IPS DF 6.9 (cell line): Measurements from ENCODE around the gene SAFB2.

Experiments used
- DNase-seq: peaks from one replicate; pipeline ENCODE4 v3.0.0-alpha.2; 2013; ENCODE audit warnings: low read depth, low spot score
- H3K27ac ChIP-seq: one replicate; pipeline ENCODE4 v1.5.1; 2013; ENCODE audit warnings: low read length, control low read depth
- H3K27me3 ChIP-seq: 2 replicates; pipeline ENCODE4 v1.6.1; 2013; ENCODE audit warnings: mild to moderate bottlenecking, low read length; ENCODE audit not compliant: control insufficient read depth, insufficient read depth
- H3K36me3 ChIP-seq: 2 replicates; pipeline ENCODE4 v1.6.1; 2013; ENCODE audit warnings: low read length; ENCODE audit not compliant: control insufficient read depth, insufficient read depth
- H3K4me1 ChIP-seq: 2 replicates; pipeline ENCODE4 v1.6.1; 2013; ENCODE audit warnings: low read length; ENCODE audit not compliant: control insufficient read depth, insufficient read depth
- H3K4me3 ChIP-seq: 2 replicates; pipeline ENCODE4 v1.5.1; 2013; ENCODE audit warnings: mild to moderate bottlenecking, low read length
- H3K9me3 ChIP-seq: 2 replicates; pipeline ENCODE4 v1.6.1; 2013; ENCODE audit warnings: low read length, inconsistent platforms; ENCODE audit not compliant: control insufficient read depth, insufficient read depth
- WGBS: extraction: QIAGEN DNeasy Blood & Tissue Kit; methylation state at CpG from one replicate; pipeline ENCODE4 v1.1.7; 2013; ENCODE audit warnings: mixed read lengths, missing lambda C conversion rate; ENCODE audit not compliant: insufficient read length, insufficient coverage; 5-methylcytosine and 5-hydroxymethylcytosine counted together

Gene SAFB2

DNA sequence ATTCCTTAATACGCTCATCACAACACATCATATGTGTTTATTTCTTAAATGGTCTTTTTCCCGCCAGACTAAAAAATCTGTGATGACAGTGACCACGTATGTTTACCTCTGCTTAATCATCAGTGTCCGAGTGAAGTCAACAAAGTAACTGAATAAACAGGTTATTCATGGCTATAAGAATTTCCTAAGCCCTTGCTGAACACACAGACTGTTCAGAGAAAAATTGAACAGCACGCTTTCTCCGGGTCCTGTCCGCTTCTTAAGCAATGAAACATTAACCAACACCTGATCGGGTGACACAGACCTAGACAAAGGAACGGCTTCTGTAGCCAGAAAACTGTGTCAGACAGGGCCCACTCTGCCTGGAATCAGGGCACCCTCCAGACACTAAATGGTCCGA is 14.3 kb downstream of the SAFB2 start:
- no peak for DNase-seq
- H3K4me1 ChIP-seq: no peaks in the 10 kb centered on the region
- H3K4me3 ChIP-seq: no peak overlapping the region
- H3K9me3 ChIP-seq: no peaks in the 10 kb centered on the region
- H3K27me3 ChIP-seq: no peaks in the 10 kb centered on the region
- peaks cover 40% of the 10 kb centered on the region for H3K36me3 ChIP-seq
- 100% methylated on average over 1 of the region's 10 CpGs for WGBS
- H3K27ac ChIP-seq: no peak overlapping the region

DNA sequence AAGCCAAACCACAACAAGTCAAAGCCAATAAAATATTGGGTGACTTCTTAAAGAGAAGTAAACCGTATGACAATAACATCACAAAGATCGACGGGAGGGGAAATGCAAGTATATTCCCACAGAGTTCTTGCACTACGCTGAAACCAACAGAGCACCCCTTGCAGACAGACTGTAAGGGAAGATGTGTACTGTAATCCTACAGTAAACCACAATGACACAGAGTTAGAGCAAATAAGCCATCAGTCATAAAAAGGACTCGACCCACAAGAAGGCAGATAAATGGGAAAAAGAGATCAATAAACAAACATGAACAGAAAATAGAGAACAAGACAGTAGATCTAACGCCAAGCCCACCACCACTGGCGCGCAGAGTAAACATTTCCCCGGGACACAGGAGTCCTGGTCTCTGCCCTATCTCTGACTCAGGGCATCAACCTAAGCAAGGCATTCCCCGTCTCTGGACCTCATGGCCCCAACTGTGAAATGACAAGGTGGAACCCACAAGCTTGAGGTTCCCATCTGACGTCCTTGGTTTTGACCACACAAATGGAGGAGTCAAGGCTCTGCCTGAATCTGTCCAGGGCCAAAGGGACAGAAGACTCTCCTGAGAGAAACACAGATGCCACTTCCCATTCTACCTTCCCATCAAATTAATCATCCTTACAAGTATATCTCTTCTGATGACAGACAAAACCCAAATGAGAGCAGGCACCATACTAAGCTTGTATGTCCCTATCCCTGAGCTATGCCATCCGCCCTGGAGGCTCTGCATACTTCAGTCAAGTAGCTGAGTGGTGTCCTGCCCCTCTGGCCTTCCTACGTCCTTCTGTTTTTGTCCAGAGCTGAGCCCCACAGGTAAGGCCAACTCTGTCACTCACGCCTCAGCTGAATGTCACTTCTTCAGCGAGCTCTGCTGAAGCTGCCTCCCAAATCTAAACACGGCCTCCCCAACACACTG is 15.0 kb downstream of the SAFB2 start:
- Histone ChIP-seq H3K27me3 (no peaks in the 10 kb centered on the region), H3K27ac (no peak overlapping the region), H3K9me3 (no peaks in the 10 kb centered on the region), H3K36me3 (peaks cover 35% of the 10 kb centered on the region), H3K4me3 (no peak overlapping the region), H3K4me1 (no peaks in the 10 kb centered on the region)
- 100% methylated on average over 1 of the region's 16 CpGs for WGBS
- no peak for DNase-seq

DNA sequence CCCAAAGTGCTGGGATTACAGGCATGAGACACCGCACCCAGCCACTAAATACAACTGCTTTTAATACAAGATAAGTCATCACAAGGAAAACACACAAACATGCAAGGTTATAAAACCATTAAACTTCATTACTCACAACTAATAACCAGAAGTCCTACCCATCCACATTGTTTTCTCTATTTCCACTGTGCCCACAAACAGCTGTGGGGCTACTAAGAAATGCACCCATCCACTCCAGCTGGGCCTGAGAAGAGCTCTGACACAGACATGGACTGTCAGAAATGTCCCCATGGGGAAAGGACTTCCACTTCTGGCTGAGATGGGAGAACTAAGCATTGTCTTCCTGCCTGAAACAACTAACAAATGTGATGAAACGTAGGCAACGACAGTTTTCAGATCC is 17.2 kb downstream of the SAFB2 start:
- Histone ChIP-seq H3K27ac (no peak overlapping the region), H3K36me3 (peaks cover 35% of the 10 kb centered on the region)

DNA sequence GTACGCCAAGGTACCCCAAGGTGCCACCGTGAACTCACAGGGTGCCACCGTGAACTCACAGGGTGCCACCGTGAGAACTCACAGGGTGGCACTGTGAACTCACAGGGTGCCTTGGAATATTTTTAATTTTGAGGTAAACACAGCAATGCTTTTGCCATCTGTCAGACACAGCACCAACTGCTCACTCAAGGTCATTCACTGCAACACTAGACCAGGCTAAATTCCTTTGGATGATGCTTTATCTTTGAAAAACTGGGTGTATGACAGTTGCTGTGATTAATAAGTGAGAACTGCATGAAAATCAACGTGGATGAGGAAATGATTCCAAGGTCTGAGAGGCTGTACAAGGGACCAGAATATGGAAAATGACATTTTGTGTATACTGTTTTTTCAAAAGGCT is 18.9 kb downstream of the SAFB2 start:
- H3K27ac ChIP-seq: no peak overlapping the region
- H3K36me3 ChIP-seq: peaks cover 41% of the 10 kb centered on the region
- WGBS: no CpG with 5 or more reads among the region's 5 CpGs
- no peaks in the 10 kb centered on the region for H3K27me3 ChIP-seq
- no peak overlapping the region for H3K4me3 ChIP-seq
- H3K9me3 ChIP-seq: no peaks in the 10 kb centered on the region
- no peaks in the 10 kb centered on the region for H3K4me1 ChIP-seq
- no peak for DNase-seq

More for the DNA sequence above, 17.2 kb downstream of the SAFB2 start:
- Histone ChIP-seq H3K27me3 (no peaks in the 10 kb centered on the region), H3K9me3 (no peaks in the 10 kb centered on the region), H3K4me3 (no peak overlapping the region), H3K4me1 (no peaks in the 10 kb centered on the region)
- no peak for DNase-seq
- no CpG with 5 or more reads among the region's 3 CpGs for WGBS

DNA sequence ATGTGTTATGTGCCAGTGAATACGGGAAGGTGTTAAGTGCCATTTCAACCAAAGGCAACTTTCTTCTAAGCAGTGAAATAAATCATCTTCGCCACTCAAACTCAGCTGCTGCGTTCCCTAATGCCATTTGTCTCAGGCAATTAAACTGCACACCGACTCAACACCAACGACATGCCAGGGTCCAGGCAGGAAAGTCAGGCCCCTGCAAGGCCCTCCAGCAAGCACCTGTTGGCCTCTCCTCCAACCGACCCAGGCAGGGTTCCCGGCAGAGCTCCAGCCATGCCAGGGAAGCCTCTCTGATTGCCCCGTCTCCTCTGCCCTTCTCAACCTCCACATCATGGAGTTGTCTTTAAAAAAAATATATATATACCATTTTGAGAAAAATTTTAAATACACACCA is 21.8 kb downstream of the SAFB2 start:
- H3K27me3 ChIP-seq: no peaks in the 10 kb centered on the region
- peaks cover 46% of the 10 kb centered on the region for H3K36me3 ChIP-seq
- H3K27ac ChIP-seq: no peak overlapping the region
- H3K4me1 ChIP-seq: no peaks in the 10 kb centered on the region
- no peak overlapping the region for H3K4me3 ChIP-seq
- WGBS: no CpG with 5 or more reads among the region's 8 CpGs
- H3K9me3 ChIP-seq: no peaks in the 10 kb centered on the region
- DNase-seq: no peak

DNA sequence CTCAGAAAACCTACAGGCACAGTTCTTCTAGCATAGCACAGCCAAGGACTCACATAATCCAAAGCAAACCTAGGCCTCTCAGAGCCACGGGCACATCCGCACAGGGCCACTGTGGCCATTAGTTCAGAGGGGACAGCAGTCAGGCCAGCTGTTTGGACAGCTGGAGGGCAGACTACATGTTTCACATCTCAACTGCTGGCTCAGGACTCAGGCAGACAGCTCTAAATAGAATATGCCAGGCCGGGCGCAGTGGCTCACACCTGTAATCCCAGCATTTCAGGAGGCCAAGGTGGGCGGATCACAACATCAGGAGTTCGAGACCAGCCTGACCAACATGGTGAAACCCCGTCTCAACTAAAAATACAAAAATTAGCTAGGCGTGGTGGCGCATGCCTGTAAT is 26.8 kb downstream of the SAFB2 start:
- H3K9me3 ChIP-seq: no peaks in the 10 kb centered on the region
- no CpG with 5 or more reads among the region's 9 CpGs for WGBS
- H3K27me3 ChIP-seq: no peaks in the 10 kb centered on the region
- H3K4me3 ChIP-seq: no peak overlapping the region
- H3K27ac ChIP-seq: no peak overlapping the region
- no peaks in the 10 kb centered on the region for H3K4me1 ChIP-seq
- no peak for DNase-seq
- peaks cover 67% of the 10 kb centered on the region for H3K36me3 ChIP-seq

DNA sequence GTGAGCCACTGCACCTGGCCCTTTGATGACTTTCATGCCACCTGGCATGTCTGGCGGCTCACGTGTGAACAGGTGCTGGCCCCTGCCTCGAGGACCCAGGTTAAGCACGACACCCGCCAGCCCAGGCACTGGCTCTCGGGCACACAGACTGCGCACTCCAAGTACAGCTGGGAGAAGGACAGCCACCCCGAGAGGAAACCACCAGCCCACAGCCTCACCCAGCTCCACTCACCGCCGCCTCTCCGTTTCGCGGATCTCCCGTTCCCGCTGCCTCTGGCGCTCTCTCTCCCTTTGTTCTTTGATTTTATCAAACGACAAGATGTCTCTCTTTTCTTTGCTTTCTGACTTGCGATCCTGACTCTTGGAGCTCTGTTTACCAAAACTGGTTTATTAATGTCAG is 27.4 kb downstream of the SAFB2 start:
- Histone ChIP-seq H3K9me3 (no peaks in the 10 kb centered on the region), H3K4me1 (no peaks in the 10 kb centered on the region), H3K36me3 (peaks cover 67% of the 10 kb centered on the region), H3K27ac (no peak overlapping the region), H3K4me3 (no peak overlapping the region), H3K27me3 (no peaks in the 10 kb centered on the region)
- WGBS: no CpG with 5 or more reads among the region's 18 CpGs
- DNase-seq: no peak

DNA sequence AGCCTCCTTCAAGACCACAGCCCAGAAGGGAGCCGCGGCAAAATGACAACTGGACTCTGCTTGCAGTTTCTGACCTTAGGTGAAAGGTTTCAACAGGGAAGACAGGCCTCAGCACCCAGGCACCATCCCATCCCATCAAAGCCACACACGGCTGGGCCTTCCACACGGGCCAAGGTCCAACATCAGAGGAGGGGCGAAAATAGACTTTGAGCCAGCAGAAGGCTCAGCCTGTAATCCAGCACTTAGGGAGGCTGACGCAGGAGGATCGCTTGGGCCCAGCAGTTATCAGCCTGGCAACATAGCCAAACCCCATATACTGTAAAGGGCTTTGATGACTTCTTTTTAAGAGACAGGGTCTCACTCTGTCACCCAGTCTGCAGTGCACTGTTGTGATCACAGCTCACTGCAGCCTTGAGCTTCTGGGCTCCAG is 28.0 kb downstream of the SAFB2 start:
- Histone ChIP-seq H3K4me3 (no peak overlapping the region), H3K9me3 (no peaks in the 10 kb centered on the region), H3K27me3 (no peaks in the 10 kb centered on the region), H3K36me3 (peaks cover 67% of the 10 kb centered on the region), H3K27ac (no peak overlapping the region), H3K4me1 (no peaks in the 10 kb centered on the region)
- WGBS: no CpG with 5 or more reads among the region's 7 CpGs
- no peak for DNase-seq

DNA sequence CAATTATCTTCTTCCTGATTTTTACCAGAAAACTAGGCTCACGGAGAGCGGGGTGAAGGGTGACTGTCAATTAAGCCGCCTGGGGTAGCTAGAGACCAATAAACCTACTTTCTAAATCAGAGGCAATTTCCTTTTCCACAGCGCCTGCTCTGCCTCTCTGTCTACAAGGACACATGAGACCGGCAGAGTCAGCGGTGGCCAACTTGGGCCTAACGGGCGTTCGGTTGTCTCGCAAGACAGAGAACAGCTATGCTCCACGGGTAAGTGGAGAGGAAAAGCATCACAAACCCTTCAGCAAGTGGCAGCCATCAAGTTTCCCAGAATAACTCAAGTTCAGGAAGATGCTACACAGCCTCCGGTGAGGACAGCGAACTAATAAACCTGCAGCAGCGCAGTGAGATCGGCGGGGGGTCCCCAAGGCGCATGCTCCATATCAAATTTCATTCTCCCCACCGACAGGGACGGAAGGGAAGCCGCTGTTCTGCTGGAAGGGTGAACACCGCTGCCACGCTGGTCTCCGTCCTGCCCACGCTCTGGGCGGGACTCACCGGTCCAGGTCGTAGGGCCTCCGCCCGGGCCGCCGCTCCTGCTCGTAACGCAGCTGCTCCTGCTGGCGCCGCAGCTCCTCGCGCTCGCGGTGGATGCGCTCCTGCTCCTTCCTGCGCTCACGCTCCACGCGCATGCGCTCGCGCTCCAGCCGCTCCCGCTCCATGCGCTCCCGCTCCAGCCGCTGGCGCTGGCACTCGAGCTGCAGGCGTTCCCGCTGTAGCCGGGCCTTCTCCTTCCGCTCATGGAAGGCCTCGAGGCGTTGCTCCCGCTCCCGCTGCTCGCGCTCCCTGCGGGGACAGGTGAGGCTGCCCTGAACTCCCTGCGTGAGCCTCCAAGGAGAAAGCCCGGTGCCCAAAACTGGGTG is 29.0 kb downstream of the SAFB2 start:
- no peak for DNase-seq
- Histone ChIP-seq H3K4me1 (no peaks in the 10 kb centered on the region), H3K9me3 (no peaks in the 10 kb centered on the region), H3K27me3 (no peaks in the 10 kb centered on the region), H3K36me3 (peaks cover 66% of the 10 kb centered on the region), H3K4me3 (no peak overlapping the region; the same call in 1 of the 2 replicates), H3K27ac (no peak overlapping the region)
- no CpG with 5 or more reads among the region's 67 CpGs for WGBS

DNA sequence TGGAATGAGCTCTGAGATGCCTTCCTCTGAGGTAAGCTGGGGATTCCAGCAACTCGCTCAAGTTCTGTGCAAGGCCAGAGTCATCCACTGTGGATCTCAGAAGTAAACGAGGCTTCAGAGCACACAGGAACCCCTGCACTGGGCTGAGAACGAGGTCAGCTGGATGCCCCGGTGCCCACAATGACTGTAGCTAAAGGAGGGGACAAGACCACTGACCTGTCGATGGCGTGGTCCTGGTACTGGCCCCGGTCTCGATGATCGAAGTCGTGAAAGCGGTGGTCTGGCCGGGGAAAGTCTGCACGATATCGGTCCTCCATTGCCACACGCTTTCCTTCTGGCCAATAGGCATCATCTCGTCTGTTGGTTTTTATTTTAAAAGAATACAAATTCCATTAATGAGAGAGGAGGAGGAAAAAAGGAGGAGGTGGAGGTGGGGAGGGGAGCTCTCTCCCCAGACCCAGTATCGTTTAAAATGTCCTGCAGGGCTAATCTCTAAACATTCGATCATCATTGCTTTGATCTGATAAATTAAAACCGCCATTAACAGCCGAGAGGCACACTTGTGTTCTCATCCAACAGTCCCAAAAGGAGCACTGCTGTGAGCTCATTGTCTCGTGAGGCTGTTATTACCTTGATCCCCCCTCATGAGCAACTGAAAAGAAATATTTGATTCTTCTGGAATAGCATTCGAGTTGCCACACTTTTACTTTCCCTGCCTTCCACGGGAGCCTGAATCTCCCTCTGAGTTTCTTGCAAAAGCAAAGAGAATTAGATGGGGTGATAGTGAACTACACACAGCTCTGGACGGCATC is 29.8 kb downstream of the SAFB2 start:
- Histone ChIP-seq H3K36me3 (peaks cover 68% of the 10 kb centered on the region), H3K4me1 (no peaks in the 10 kb centered on the region; the same call in 1 of the 2 replicates), H3K27me3 (no peaks in the 10 kb centered on the region), H3K27ac (no peak overlapping the region), H3K4me3 (no peak overlapping the region), H3K9me3 (no peaks in the 10 kb centered on the region)
- no peak for DNase-seq
- WGBS: no CpG with 5 or more reads among the region's 24 CpGs
